HEK293 (cell line): ENCODE results near the gene GABRG1.

Experiments
- CTCF ChIA-PET: fragments of 350-600 bp; formaldehyde crosslinking; extraction: SDS; loops from one replicate; lab custom pipeline; 2021; ENCODE audit warnings: antibody characterized with exemption; lab: Yijun Ruan, JAX
- POLR2A ChIA-PET: fragments of 300-600 bp; formaldehyde crosslinking; extraction: SDS; loops from one replicate; lab custom pipeline; 2020; ENCODE audit warnings: antibody characterized with exemption, inconsistent platforms; lab: Yijun Ruan, JAX
- H3K27ac ChIP-seq: fragments of 200-500 bp; sonication (Bioruptor generic); 2 replicates; pipeline ENCODE4 v1.5.1; 2014; ENCODE audit warnings: low read depth, low read length, control low read depth, inconsistent platforms; ENCODE audit errors: extremely low read depth
- H3K36me3 ChIP-seq, 2 experiments: fragments of 200-500 bp in 1 of 2; sonication (Bioruptor generic) in 1 of 2; 1 replicate in 1 of 2; 2 replicates in 1 of 2; pipeline ENCODE4 v1.5.1; 2014 to 2017; ENCODE audit warnings: inconsistent platforms in 2 of 2, low read length in 2 of 2; ENCODE audit not compliant: control insufficient read depth in 2 of 2, insufficient read depth in 1 of 2
- H3K4me1 ChIP-seq: fragments of 200-500 bp; sonication (Bioruptor generic); 2 replicates; pipeline ENCODE4 v1.5.1; 2014; ENCODE audit warnings: mild to moderate bottlenecking, low read length, inconsistent platforms; ENCODE audit not compliant: control insufficient read depth, insufficient read depth
- H3K4me3 ChIP-seq: 2 replicates; pipeline ENCODE4 v1.5.1; 2011; ENCODE audit warnings: low read depth, mild to moderate bottlenecking, control low read depth, low read length, moderate library complexity
- H3K9me3 ChIP-seq: fragments of 200-500 bp; sonication (Bioruptor generic); 2 replicates; pipeline ENCODE4 v1.5.1; 2014; ENCODE audit warnings: low read depth, low read length, inconsistent platforms; ENCODE audit not compliant: control insufficient read depth, insufficient read depth
- FEZF1 ChIP-seq: fragments of 450-650 bp; formaldehyde crosslinking; IDR thresholded peaks from 2 replicates; pipeline ENCODE4 v1.5.1; 2016; ENCODE audit warnings: missing biosample characterization, missing genetic modification characterization
- MZF1 ChIP-seq: fragments of 450-650 bp; formaldehyde crosslinking; IDR thresholded peaks from 2 replicates; pipeline ENCODE4 v1.5.1; 2017; ENCODE audit warnings: missing biosample characterization, missing genetic modification characterization, borderline replicate concordance
- PRDM2 ChIP-seq: fragments of 450-650 bp; formaldehyde crosslinking; IDR thresholded peaks from 2 replicates; pipeline ENCODE4 v1.5.1; 2016; ENCODE audit warnings: missing biosample characterization, missing genetic modification characterization, borderline replicate concordance
- REST ChIP-seq: fragments of 450-650 bp; formaldehyde crosslinking; IDR thresholded peaks from 2 replicates; pipeline ENCODE4 v1.5.1; 2016; ENCODE audit warnings: missing biosample characterization, missing genetic modification characterization
- SETDB1 ChIP-seq: IDR thresholded peaks from one replicate; pipeline ENCODE4 v1.6.1; 2017; ENCODE audit warnings: mild to moderate bottlenecking, low read length, moderate library complexity, mixed read lengths; ENCODE audit not compliant: insufficient read length
- ZNF132 ChIP-seq: fragments of 450-650 bp; formaldehyde crosslinking; IDR thresholded peaks from 2 replicates; pipeline ENCODE4 v1.5.1; 2017; ENCODE audit warnings: missing biosample characterization, missing genetic modification characterization, borderline replicate concordance
- ZNF138 ChIP-seq: fragments of 450-650 bp; formaldehyde crosslinking; IDR thresholded peaks from 2 replicates; pipeline ENCODE4 v1.5.1; 2016; ENCODE audit warnings: missing biosample characterization, missing genetic modification characterization, borderline replicate concordance
- ZNF146 ChIP-seq: fragments of 450-650 bp; formaldehyde crosslinking; IDR thresholded peaks from 2 replicates; pipeline ENCODE4 v1.5.1; 2016; ENCODE audit warnings: missing biosample characterization, missing genetic modification characterization
- ZNF157 ChIP-seq: fragments of 450-650 bp; formaldehyde crosslinking; IDR thresholded peaks from 2 replicates; pipeline ENCODE4 v1.5.1; 2016; ENCODE audit warnings: missing biosample characterization, missing genetic modification characterization
- ZNF404 ChIP-seq: fragments of 450-650 bp; formaldehyde crosslinking; IDR thresholded peaks from 2 replicates; pipeline ENCODE4 v1.5.1; 2017; ENCODE audit warnings: missing biosample characterization, missing genetic modification characterization
- ZNF433 ChIP-seq: fragments of 450-650 bp; formaldehyde crosslinking; IDR thresholded peaks from 2 replicates; pipeline ENCODE4 v1.5.1; 2016; ENCODE audit warnings: missing biosample characterization, missing genetic modification characterization, low read depth
- ZNF449 ChIP-seq: fragments of 450-650 bp; formaldehyde crosslinking; IDR thresholded peaks from 2 replicates; pipeline ENCODE4 v1.5.1; 2017; ENCODE audit warnings: missing biosample characterization, mild to moderate bottlenecking, missing genetic modification characterization, moderate library complexity
- ZNF473 ChIP-seq: fragments of 450-650 bp; formaldehyde crosslinking; IDR thresholded peaks from 2 replicates; pipeline ENCODE4 v1.5.1; 2017; ENCODE audit warnings: missing biosample characterization, missing genetic modification characterization
- ZNF623 ChIP-seq: fragments of 450-650 bp; formaldehyde crosslinking; IDR thresholded peaks from 2 replicates; pipeline ENCODE4 v1.5.1; 2016; ENCODE audit warnings: missing biosample characterization, missing genetic modification characterization
- ZNF677 ChIP-seq: fragments of 450-650 bp; IDR thresholded peaks from 2 replicates; pipeline ENCODE4 v1.5.0; 2018; ENCODE audit warnings: missing biosample characterization, mild to moderate bottlenecking, missing genetic modification characterization, moderate library complexity
- ZNF777 ChIP-seq: fragments of 450-650 bp; formaldehyde crosslinking; IDR thresholded peaks from 2 replicates; pipeline ENCODE4 v1.5.1; 2017; ENCODE audit warnings: missing biosample characterization, missing genetic modification characterization, borderline replicate concordance

Gene GABRG1

GRCh38 chr4:46032056-46032455 is 91.8 kb downstream of the GABRG1 start (continued):
- TF ChIP-seq PRDM2 (tag by site-specific recombination) (no peak), ZNF146 (no peak), FEZF1 (no peak), ZNF449 (tag by site-specific recombination) (no peak), ZNF677 (tag by site-specific recombination) (no peak), ZNF623 (tag by site-specific recombination) (no peak), MZF1 (no peak), ZNF132 (tag by site-specific recombination) (no peak), ZNF404 (no peak), ZNF473 (tag by site-specific recombination) (no peak), ZNF138 (tag by site-specific recombination) (no peak), ZNF433 (tag by site-specific recombination) (no peak), ZNF777 (tag by site-specific recombination) (no peak), SETDB1 (no peak)

GRCh38 chr4:46016306-46016705 is 107.5 kb downstream of the GABRG1 start:
- POLR2A ChIA-PET: no interaction called here
- peak; percentile 85 for TF ChIP-seq REST
- no peak for TF ChIP-seq ZNF157 (tag by site-specific recombination)
- H3K27ac ChIP-seq: no peak overlapping the region
- CTCF ChIA-PET: no interaction called here
- H3K4me1 ChIP-seq: no peaks in the 10 kb centered on the region
- H3K4me3 ChIP-seq: no peak overlapping the region
- H3K9me3 ChIP-seq: no peaks in the 10 kb centered on the region
- no peaks in the 10 kb centered on the region for H3K36me3 ChIP-seq
